GM20000 (cell line): ENCODE measurements around the gene RFXANK.
"Not testable (repeated sequence)": the region's sequence is repeated elsewhere in the genome, so short reads cannot be mapped to it uniquely, and the experiment has no call there.

ENCODE experiments used
- DNase-seq: peaks from one replicate; pipeline ENCODE4 v3.0.0; 2012; ENCODE audit warnings: low spot score
- CTCF ChIP-seq: IDR thresholded peaks from 2 replicates; pipeline ENCODE4 v1.5.1; 2012; ENCODE audit warnings: mild to moderate bottlenecking, control low read depth; ENCODE audit errors: extremely low read depth, missing control alignments

The RFXANK gene

GRCh38 chr19:19192078-19192882 is at the start of gene RFXANK, which contains the start of gene BORCS8:
Gene RFXANK (plus strand): TSS chr19:19192258. CDS start chr19:19193947, 1,689 bp downstream.
Gene BORCS8 (minus strand): TSS chr19:19192152. CDS start chr19:19192117, 35 bp downstream.
- no peak for TF ChIP-seq CTCF

GRCh38 chr19:19142347-19142746 is 49.7 kb upstream of the RFXANK start:
- DNase-seq: no peak
- TF ChIP-seq CTCF: no peak

More at GRCh38 chr19:19192078-19192882, at the start of gene RFXANK, which contains the start of gene BORCS8:
- peak; percentile 95 for DNase-seq

- no peak for DNase-seq
Observed at GRCh38 chr19:19145281-19145680, 46.8 kb upstream of the RFXANK start.

GRCh38 chr19:19145684-19146608 is 46.1 kb upstream of the RFXANK start:
- peak; percentile 89 for DNase-seq
- TF ChIP-seq CTCF: peak; percentile 91

More at GRCh38 chr19:19145281-19145680, 46.8 kb upstream of the RFXANK start:
- TF ChIP-seq CTCF: no peak

GRCh38 chr19:19146865-19147264 is 45.2 kb upstream of the RFXANK start:
- TF ChIP-seq CTCF: no peak

GRCh38 chr19:19147344-19147743 is 44.7 kb upstream of the RFXANK start:
- no peak for TF ChIP-seq CTCF
- no peak for DNase-seq

More at GRCh38 chr19:19146865-19147264, 45.2 kb upstream of the RFXANK start:
- DNase-seq: no peak

- DNase-seq: not testable (repeated sequence)
Observed at GRCh38 chr19:19148504-19148903, 43.6 kb upstream of the RFXANK start.
